ENCODE data around the gene COX19. TPM values are rescaled to one million over a fixed set of nuclear protein-coding genes. Genes with fewer than 3 reads are reported as not detected.

Gene COX19
- total and polyA plus RNA-seq, 10 donors, result 7.1 to 29.1 (median 15.2) TPM

- peaks cover 0 to 31% (median 17%) of the 10 kb centered on the region in 6 donors for H3K4me1 ChIP-seq
- no peak overlapping the region for H3K27ac ChIP-seq
- intact Hi-C loops (cut with DNase I; ENCODE audit: low total_unique reads), result no loop called here
- WGBS, 5 donors, result 87 to 95% (median 91%) methylated on average over 4 to 20 of the region's 20 CpGs
- H3K4me3 ChIP-seq, result no peak overlapping the region
- TF ChIP-seq POLR2AphosphoS5 (IDR thresholded peaks at IDR 0.05), result no peak
- no peak for TF ChIP-seq POLR2A (IDR thresholded peaks at IDR 0.05)
- TF ChIP-seq CTCF (IDR thresholded peaks at IDR 0.05 in 8 of 11, conservative IDR thresholded peaks at IDR 0.05 in 3 of 11), result no peak
- peaks cover 0 to 65% (median 30%) of the 10 kb centered on the region in 7 donors for H3K27me3 ChIP-seq (replicated peaks in 1 of 7)
- no peak for DNase-seq
- H3K36me3 ChIP-seq, result no peaks in the 10 kb centered on the region
- H3K9me3 ChIP-seq, result no peaks in the 10 kb centered on the region
Observed at GRCh38 chr7:983616-984071, 8.3 kb upstream of the COX19 start.

- DNase-seq, result no peak
- WGBS, 5 donors, result 73 to 82% (median 81%) methylated on average over 13 to 34 of the region's 34 CpGs
Observed at GRCh38 chr7:983004-983615, 7.8 kb upstream of the COX19 start, which contains the start of gene CYP2W1. Gene CYP2W1, plus strand, starts transcription at chr7:983181. Its CDS starts 31 bp downstream, at chr7:983212.

GRCh38 chr7:982511-983003 lies 7.2 kb upstream of the COX19 start:
- Histone ChIP-seq H3K27me3 (replicated peaks in 1 of 7) (peaks cover 0 to 54% (median 21%) of the 10 kb centered on the region in 7 donors), H3K9me3 (no peaks in the 10 kb centered on the region), H3K36me3 (no peaks in the 10 kb centered on the region), H3K4me1 (peaks cover 0 to 26% (median 9%) of the 10 kb centered on the region in 6 donors), H3K27ac (no peak overlapping the region), H3K4me3 (no peak overlapping the region)
- no peak for DNase-seq
- 58 to 100% (median 79%) methylated on average over 1 to 10 of the region's 10 CpGs for WGBS, 5 donors
- TF ChIP-seq POLR2A (IDR thresholded peaks at IDR 0.05) (no peak), CTCF (IDR thresholded peaks at IDR 0.05 in 8 of 11, conservative IDR thresholded peaks at IDR 0.05 in 3 of 11) (no peak), POLR2AphosphoS5 (IDR thresholded peaks at IDR 0.05) (no peak)
- intact Hi-C loops (cut with DNase I; ENCODE audit: low total_unique reads), result no loop called here

More at GRCh38 chr7:983004-983615, 7.8 kb upstream of the COX19 start, which contains the start of gene CYP2W1:
- Histone ChIP-seq H3K36me3 (no peaks in the 10 kb centered on the region), H3K4me3 (no peak within 1 kb of the TSS), H3K27ac (no peak within 1 kb of the TSS), H3K9me3 (no peaks in the 10 kb centered on the region), H3K27me3 (replicated peaks in 1 of 7) (peaks cover 0 to 59% (median 25%) of the 10 kb centered on the region in 7 donors), H3K4me1 (peaks cover 0 to 26% (median 12%) of the 10 kb centered on the region in 6 donors)
- intact Hi-C loops (cut with DNase I; ENCODE audit: low total_unique reads), result no loop called here
- no peak for TF ChIP-seq CTCF (IDR thresholded peaks at IDR 0.05 in 8 of 11, conservative IDR thresholded peaks at IDR 0.05 in 3 of 11)
- TF ChIP-seq POLR2A (IDR thresholded peaks at IDR 0.05), result no peak
- no peak for TF ChIP-seq POLR2AphosphoS5 (IDR thresholded peaks at IDR 0.05)

GRCh38 chr7:981793-982510 lies 6.6 kb upstream of the COX19 start:
- no peak for DNase-seq
- WGBS, 5 donors, result 76 to 91% (median 87%) methylated on average over 10 to 19 of the region's 19 CpGs

More at GRCh38 chr7:981793-982510, 6.6 kb upstream of the COX19 start:
- intact Hi-C loops (cut with DNase I; ENCODE audit: low total_unique reads), result no loop called here
- no peaks in the 10 kb centered on the region for H3K9me3 ChIP-seq
- no peak overlapping the region for H3K4me3 ChIP-seq
- H3K36me3 ChIP-seq, result no peaks in the 10 kb centered on the region
- peaks cover 0 to 24% (median 6%) of the 10 kb centered on the region in 6 donors for H3K4me1 ChIP-seq
- no peak overlapping the region for H3K27ac ChIP-seq
- H3K27me3 ChIP-seq (replicated peaks in 1 of 7), result peaks cover 0 to 48% (median 15%) of the 10 kb centered on the region in 7 donors
- TF ChIP-seq POLR2A (IDR thresholded peaks at IDR 0.05), result no peak
- TF ChIP-seq POLR2AphosphoS5 (IDR thresholded peaks at IDR 0.05), result no peak
- no peak for TF ChIP-seq CTCF (IDR thresholded peaks at IDR 0.05 in 8 of 11, conservative IDR thresholded peaks at IDR 0.05 in 3 of 11)

All from spleen (tissue), 11 donors.